AG04450 (cell line): ENCODE results near the gene NELFB. TPM values are rescaled to one million over a fixed set of nuclear protein-coding genes. Genes with fewer than 3 reads are reported as not detected.

ENCODE experiments used
- CTCF ChIA-PET: fragments of 300-600, 350-600 bp; formaldehyde crosslinking; extraction: SDS; loops from one replicate; lab custom pipeline; 2022; ENCODE audit warnings: antibody characterized with exemption, inconsistent platforms; lab: Charles Lee
- POLR2A ChIA-PET: fragments of 350-600 bp; formaldehyde crosslinking; extraction: SDS; loops from one replicate; lab custom pipeline; 2021; ENCODE audit warnings: antibody characterized with exemption, inconsistent platforms; lab: Yijun Ruan, JAX
- DNase-seq: peaks from one replicate; pipeline ENCODE4 v3.0.0-alpha.2; 2011; ENCODE audit warnings: low read depth, low spot score
- H3K27ac ChIP-seq: one replicate; pipeline ENCODE4 v1.5.1; 2012; ENCODE audit warnings: low read depth, low read length, control low read depth
- H3K27me3 ChIP-seq: one replicate; pipeline ENCODE4 v1.6.0; 2012; ENCODE audit warnings: low read length; ENCODE audit not compliant: control insufficient read depth, insufficient read depth
- H3K4me3 ChIP-seq: 2 replicates; pipeline ENCODE4 v1.5.1; 2011; ENCODE audit warnings: mild to moderate bottlenecking, low read depth, low read length, control low read depth
- H3K9me3 ChIP-seq: 2 replicates; pipeline ENCODE4 v1.5.1; 2012; ENCODE audit warnings: low read length; ENCODE audit not compliant: control insufficient read depth, insufficient read depth
- polyA plus RNA-seq: library from polyadenylated mRNA; depleted of rRNA; stranded (reverse); fragments of >200 nt; gene quantifications from 2 replicates; pipeline ENCODE4 v1.2.3, GENCODE V29; 2011
- TF ChIP-seq, protein P1 (sequence below): IDR thresholded peaks from 2 replicates; pipeline ENCODE4 v1.5.1; 2011; ENCODE audit warnings: low read depth, low read length, control low read depth, inconsistent platforms

The NELFB gene
- polyA plus RNA-seq, 1 experiment, result 27.1 TPM

DNA sequence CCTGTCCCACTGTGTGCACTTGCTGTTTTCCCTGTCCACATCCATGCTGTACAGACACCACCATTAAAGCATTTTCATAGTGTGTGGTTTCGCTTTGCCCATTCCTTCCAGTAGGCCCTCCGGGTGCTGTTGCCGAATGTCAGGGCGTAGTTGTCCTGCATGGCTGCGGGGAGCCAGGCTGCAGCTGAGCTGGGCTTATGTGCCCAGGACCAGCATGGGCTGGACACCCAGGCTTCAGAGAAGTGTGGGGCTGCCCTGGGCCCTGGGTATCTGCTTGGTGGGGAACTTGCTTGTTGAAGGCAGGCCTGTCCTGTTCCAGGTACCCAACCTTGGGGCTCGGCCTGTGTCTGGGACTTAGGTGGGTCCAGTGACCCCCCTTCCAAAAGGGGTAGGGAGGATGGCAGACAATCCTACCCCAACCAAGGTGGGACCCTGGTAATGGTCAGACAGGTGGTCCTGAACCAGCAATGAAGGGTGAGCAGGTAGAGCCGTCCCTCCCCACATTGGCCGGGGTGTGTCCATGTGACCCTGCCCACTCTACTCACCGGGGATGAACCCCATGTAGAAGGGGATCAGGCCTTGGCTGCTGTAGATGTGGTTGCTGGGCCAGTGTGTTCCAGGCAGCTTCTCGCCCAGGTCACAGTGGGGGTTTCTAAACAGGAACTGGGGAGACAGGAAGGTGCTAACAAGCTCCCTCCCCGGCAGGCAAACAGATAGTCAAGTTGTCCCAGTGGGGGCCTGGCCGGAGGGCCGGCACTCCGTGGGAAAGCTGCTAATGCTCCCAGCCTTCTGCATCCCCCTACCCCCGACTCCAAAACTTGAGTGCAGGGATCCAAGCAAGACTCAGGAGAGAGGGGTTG lies 11.3 kb upstream of the NELFB start:
- no peak overlapping the region for H3K27ac ChIP-seq
- H3K4me3 ChIP-seq, result no peak overlapping the region
- no peaks in the 10 kb centered on the region for H3K27me3 ChIP-seq
- POLR2A ChIA-PET, result interaction anchor here (5.7 kb wide), 1 partner anchor 10 kb away, joined by 146 read pairs; the partner anchor contains the start of genes NELFB and STPG3
- TF ChIP-seq, protein P1, sequence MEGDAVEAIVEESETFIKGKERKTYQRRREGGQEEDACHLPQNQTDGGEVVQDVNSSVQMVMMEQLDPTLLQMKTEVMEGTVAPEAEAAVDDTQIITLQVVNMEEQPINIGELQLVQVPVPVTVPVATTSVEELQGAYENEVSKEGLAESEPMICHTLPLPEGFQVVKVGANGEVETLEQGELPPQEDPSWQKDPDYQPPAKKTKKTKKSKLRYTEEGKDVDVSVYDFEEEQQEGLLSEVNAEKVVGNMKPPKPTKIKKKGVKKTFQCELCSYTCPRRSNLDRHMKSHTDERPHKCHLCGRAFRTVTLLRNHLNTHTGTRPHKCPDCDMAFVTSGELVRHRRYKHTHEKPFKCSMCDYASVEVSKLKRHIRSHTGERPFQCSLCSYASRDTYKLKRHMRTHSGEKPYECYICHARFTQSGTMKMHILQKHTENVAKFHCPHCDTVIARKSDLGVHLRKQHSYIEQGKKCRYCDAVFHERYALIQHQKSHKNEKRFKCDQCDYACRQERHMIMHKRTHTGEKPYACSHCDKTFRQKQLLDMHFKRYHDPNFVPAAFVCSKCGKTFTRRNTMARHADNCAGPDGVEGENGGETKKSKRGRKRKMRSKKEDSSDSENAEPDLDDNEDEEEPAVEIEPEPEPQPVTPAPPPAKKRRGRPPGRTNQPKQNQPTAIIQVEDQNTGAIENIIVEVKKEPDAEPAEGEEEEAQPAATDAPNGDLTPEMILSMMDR, result peak; percentile 33
- H3K9me3 ChIP-seq, result no peaks in the 10 kb centered on the region; the same call in 1 of the 2 replicates
- no peak for DNase-seq
- CTCF ChIA-PET, result no interaction called here

DNA sequence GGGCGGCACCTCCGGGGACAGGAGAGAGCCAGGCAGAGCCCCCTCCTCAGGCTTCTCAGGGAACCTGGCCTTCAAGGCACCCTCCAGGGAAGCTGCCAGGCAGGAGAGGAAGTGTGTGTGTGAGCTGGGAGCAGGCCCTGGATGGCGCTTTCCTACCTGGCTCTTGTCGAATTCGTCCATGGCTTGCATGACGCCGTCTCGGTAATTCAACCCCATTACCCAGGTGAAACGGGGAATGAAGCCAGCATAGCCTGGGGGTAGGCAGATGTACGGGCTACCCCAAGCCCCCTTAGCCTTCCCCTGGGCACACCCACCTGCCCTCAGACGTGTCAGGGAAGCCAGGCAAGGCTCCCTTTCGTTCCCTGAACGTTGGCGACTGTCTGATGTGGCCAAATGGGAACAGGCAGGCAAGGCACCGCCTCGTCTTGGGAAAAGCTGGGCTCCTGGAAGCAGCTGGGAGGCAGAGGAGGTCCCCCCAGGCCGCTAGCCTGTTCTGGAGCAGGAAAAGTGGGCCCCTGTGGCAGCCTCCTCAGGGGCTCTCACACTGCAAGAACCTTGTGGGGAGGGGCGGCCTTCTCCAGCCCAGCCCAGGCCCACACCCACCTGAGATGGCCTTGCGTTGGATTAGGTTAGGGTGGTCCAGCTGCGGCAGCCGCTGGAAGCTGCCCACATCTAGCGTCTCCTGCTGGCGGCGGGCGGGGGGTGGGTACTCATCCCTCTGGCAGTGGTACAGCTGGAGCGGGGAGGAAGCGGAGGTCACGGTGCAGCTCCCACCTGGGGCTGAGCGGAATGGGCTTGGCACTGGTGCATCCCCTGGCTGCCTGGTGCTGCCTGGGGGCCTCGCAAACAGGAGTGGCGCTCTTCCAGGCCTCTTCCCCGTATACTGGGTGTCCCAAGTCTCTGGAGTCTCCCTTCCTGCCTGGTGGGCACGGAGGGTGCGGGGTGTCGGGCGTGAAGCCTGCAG lies 10.4 kb upstream of the NELFB start:
- no peak for DNase-seq
- Histone ChIP-seq H3K27me3 (no peaks in the 10 kb centered on the region), H3K9me3 (no peaks in the 10 kb centered on the region; the same call in 1 of the 2 replicates), H3K4me3 (no peak overlapping the region), H3K27ac (no peak overlapping the region)
- POLR2A ChIA-PET, result interaction anchor here (1.2 to 5.7 kb wide), 2 partner anchors 9 kb away, joined by 5 to 146 read pairs; partner anchors contain the start of genes NELFB and STPG3
- CTCF ChIA-PET, result interaction anchor here (0.6 to 0.7 kb wide), 2 partner anchors 8 to 21 kb away, joined by 3 to 5 read pairs; no protein-coding TSS in a partner anchor
- TF ChIP-seq, protein P1, result no peak

DNA sequence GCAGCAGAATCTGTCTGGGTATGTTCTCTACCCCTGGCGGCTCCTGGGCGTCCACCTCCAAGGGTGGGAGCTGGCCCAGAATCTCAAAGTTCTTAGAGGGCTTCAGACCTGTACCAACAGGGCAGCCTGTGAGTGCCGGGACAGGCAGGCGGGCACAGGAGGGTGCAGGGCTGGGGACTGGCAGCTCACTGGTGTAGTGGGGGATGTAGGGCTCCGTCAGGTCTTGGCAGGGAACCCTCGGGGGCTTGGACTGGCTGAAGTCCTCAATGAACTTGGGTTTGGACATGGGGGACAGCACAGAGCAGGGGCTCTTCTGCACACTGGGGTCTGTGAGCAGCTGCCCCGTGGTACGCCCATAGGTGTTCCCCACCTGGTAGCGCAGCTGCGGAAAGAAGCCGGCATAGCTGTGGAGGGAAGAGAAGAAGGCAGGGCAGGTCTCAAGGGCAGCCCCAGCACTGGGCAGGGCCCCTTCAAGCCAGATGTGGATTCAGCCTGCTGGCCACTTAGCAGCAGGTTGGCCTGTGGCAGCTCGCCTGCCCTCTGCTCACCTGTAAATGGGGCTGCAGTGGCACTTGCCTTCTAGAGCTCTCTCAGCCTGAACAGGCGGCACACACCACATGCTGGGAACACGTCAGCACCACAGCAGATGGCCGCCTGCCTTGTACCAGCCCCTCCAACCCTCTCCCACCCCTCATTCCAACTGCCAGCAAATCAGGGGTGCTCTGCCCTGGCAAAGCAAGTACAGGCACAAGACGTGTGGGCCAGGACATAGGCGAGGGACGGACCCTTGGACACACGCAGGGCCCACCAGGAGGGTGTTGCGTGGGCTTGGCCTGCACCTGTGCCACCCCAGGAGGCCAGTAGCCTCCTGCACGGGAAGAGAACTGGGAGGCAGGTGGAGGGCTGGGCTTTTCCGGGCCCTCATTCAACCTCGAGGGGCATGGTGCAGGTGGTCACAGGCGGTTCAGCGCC lies 9.4 kb upstream of the NELFB start:
- no peaks in the 10 kb centered on the region for H3K27me3 ChIP-seq
- TF ChIP-seq, protein P1, result no peak
- H3K9me3 ChIP-seq, result no peaks in the 10 kb centered on the region; the same call in 1 of the 2 replicates
- CTCF ChIA-PET, result interaction anchor here (0.6 to 1.0 kb wide), 2 partner anchors 9 to 22 kb away, joined by 3 read pairs; no protein-coding TSS in a partner anchor
- H3K4me3 ChIP-seq, result no peak overlapping the region
- no peak for DNase-seq
- H3K27ac ChIP-seq, result no peak overlapping the region
- POLR2A ChIA-PET, result interaction anchor here (1.2 kb wide), 1 partner anchor 8 kb away, joined by 5 read pairs; no protein-coding TSS in a partner anchor

DNA sequence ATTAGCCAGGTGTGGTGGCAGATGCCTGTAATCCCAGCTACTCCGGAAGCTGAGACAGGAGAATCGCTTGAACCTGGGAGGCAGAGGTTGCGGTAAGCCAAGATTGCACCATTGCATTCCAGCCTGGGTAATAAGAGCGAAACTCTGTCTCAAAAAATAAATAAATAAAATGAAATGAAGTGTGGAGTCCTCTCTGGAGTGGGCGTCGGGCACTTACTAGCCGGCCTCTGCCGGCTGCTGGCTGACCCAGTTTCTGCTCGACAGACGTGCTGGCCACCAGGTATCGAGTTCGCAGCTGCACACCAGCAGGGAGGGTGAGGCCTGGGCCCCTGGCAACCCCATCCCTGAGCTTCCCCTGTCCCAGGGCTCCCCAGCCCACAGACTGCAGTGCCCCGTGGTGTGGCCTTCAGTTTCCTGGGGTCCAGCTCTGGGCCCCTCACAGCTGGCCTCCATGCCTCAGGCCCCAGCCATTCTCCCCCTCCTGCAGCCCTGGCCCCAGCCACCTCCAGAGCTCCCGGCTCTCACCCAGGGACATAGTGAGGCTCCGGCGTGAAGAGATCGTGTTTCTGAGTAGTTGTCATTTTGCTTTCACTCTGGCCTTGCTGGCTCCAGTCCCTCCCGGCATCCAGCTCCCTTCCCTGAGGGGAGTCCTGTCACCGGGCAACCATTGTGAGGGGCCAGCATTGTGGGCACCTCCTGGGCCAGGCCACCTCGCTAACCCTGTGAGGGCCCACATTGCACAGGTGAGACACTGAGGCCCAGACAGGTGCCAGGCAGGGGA lies 7.8 kb upstream of the NELFB start:
- TF ChIP-seq, protein P1, result no peak
- Histone ChIP-seq H3K9me3 (no peaks in the 10 kb centered on the region; the same call in 1 of the 2 replicates), H3K27me3 (no peaks in the 10 kb centered on the region), H3K4me3 (no peak overlapping the region), H3K27ac (peak overlapping the region; percentile 31)
- DNase-seq, result no peak
- ChIA-PET CTCF (interaction anchor here (3.4 kb wide), 1 partner anchor 11 kb away, joined by 18 read pairs; no protein-coding TSS in a partner anchor), POLR2A (no interaction called here)
